ENCODE results near the gene IL34. TPM values are rescaled to one million over a fixed set of nuclear protein-coding genes. Genes with fewer than 3 reads are reported as not detected.

IL34 gene
- total RNA-seq, 3 donors from 2014 or later, result 0.64 to 37.9 (median 7.5) TPM

GRCh38 chr16:70660672-70661350 lies 14.5 kb downstream of the IL34 start:
- Histone ChIP-seq H3K9me3 (no peaks in the 10 kb centered on the region), H3K27me3 (no peaks in the 10 kb centered on the region), H3K4me3 (no peak overlapping the region), H3K27ac (no peak overlapping the region), H3K36me3 (peaks cover 16% of the 10 kb centered on the region), H3K4me1 (peaks cover 0 to 7% of the 10 kb centered on the region in 2 donors)
- intact Hi-C loops (cut with DNase I; ENCODE audit: low total_unique reads), result no loop called here
- TF ChIP-seq POLR2AphosphoS5 (IDR thresholded peaks at IDR 0.05) (no peak), POLR2A (IDR thresholded peaks at IDR 0.05) (no peak)
- TF ChIP-seq, protein P1, sequence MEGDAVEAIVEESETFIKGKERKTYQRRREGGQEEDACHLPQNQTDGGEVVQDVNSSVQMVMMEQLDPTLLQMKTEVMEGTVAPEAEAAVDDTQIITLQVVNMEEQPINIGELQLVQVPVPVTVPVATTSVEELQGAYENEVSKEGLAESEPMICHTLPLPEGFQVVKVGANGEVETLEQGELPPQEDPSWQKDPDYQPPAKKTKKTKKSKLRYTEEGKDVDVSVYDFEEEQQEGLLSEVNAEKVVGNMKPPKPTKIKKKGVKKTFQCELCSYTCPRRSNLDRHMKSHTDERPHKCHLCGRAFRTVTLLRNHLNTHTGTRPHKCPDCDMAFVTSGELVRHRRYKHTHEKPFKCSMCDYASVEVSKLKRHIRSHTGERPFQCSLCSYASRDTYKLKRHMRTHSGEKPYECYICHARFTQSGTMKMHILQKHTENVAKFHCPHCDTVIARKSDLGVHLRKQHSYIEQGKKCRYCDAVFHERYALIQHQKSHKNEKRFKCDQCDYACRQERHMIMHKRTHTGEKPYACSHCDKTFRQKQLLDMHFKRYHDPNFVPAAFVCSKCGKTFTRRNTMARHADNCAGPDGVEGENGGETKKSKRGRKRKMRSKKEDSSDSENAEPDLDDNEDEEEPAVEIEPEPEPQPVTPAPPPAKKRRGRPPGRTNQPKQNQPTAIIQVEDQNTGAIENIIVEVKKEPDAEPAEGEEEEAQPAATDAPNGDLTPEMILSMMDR (IDR thresholded peaks at IDR 0.05), result no peak
- DNase-seq (ENCODE audit: low spot score in 2 of 2), result no peak

- H3K9me3 ChIP-seq, result no peaks in the 10 kb centered on the region
- TF ChIP-seq, protein P1 (IDR thresholded peaks at IDR 0.05), result no peak
- TF ChIP-seq POLR2A (IDR thresholded peaks at IDR 0.05), result no peak
- no peak for TF ChIP-seq POLR2AphosphoS5 (IDR thresholded peaks at IDR 0.05)
- peaks cover 16% of the 10 kb centered on the region for H3K36me3 ChIP-seq
- no peak for DNase-seq (ENCODE audit: low spot score in 2 of 2)
- peaks cover 0 to 7% of the 10 kb centered on the region in 2 donors for H3K4me1 ChIP-seq
- H3K27me3 ChIP-seq, result no peaks in the 10 kb centered on the region
- intact Hi-C loops (cut with DNase I; ENCODE audit: low total_unique reads), result no loop called here
- peak overlapping the region; percentile 60 to 69 for H3K27ac ChIP-seq
- H3K4me3 ChIP-seq, result no peak overlapping the region
These were observed 15.2 kb downstream of the IL34 start for GRCh38 chr16:70661534-70661917.

- Histone ChIP-seq H3K4me3 (no peak overlapping the region), H3K36me3 (peaks cover 16% of the 10 kb centered on the region), H3K27ac (peak overlapping the region; percentile 60 to 69), H3K27me3 (no peaks in the 10 kb centered on the region), H3K9me3 (no peaks in the 10 kb centered on the region), H3K4me1 (peaks cover 0 to 7% of the 10 kb centered on the region in 2 donors)
- no peak for TF ChIP-seq POLR2A (IDR thresholded peaks at IDR 0.05)
- TF ChIP-seq, protein P1 (IDR thresholded peaks at IDR 0.05), result no peak
- TF ChIP-seq POLR2AphosphoS5 (IDR thresholded peaks at IDR 0.05), result no peak
- intact Hi-C loops (cut with DNase I; ENCODE audit: low total_unique reads), result no loop called here
- no peak for DNase-seq (ENCODE audit: low spot score in 2 of 2)
These were observed 15.7 kb downstream of the IL34 start for GRCh38 chr16:70661918-70662641.

DNA sequence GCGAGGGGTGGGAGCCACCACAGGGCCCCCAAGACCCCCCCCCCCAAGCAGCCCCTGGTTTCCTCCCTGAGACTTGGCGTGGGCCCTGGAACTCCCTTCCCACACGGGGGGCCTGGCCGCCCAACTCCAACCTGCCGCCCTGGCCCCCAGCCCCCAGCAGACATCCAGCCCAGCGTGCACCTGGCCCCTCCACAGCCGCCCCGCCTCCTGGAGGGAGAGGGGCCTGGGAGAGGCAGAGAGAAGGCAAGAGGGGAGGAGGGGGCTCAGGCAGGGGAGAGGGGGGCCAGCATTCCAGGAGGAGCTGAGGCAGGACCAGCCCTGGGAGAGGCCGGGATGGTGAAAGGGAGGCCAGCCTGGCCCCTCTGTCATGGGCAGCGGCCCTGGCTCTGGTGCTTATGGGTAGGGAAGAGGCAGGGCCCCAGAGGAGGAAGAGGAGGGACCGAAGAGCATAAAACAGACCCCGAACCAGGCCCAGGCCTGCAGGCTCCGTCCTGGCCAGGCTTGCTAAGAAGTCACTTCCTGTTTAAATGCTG lies 16.7 kb downstream of the IL34 start:
- Histone ChIP-seq H3K9me3 (no peaks in the 10 kb centered on the region), H3K27me3 (no peaks in the 10 kb centered on the region), H3K36me3 (peaks cover 16% of the 10 kb centered on the region), H3K27ac (peak overlapping the region; percentile 60 to 69), H3K4me1 (peaks cover 0 to 7% of the 10 kb centered on the region in 2 donors), H3K4me3 (no peak overlapping the region)
- DNase-seq (ENCODE audit: low spot score in 2 of 2), result no peak
- intact Hi-C loops (cut with DNase I; ENCODE audit: low total_unique reads), result no loop called here
- TF ChIP-seq, protein P1 (IDR thresholded peaks at IDR 0.05), result no peak
- no peak for TF ChIP-seq POLR2A (IDR thresholded peaks at IDR 0.05)
- TF ChIP-seq POLR2AphosphoS5 (IDR thresholded peaks at IDR 0.05), result no peak
